Breast epithelium (tissue), 3 donors: Measurements from ENCODE around the gene AMIGO2.

ENCODE experiments used
- CTCF ChIP-seq, 3 donors: fragments of 450-650 bp; IDR thresholded peaks; one replicate each; pipeline ENCODE4 v1.5.1; 2016 to 2017; ENCODE audit warnings: antibody characterized with exemption in 3 of 3, mild to moderate bottlenecking in 3 of 3, moderate library complexity in 3 of 3
- POLR2AphosphoS5 ChIP-seq, 3 donors: sonication (generic); formaldehyde crosslinking; IDR thresholded peaks; one replicate each; pipeline ENCODE4 v1.6.1; 2017; ENCODE audit warnings: antibody characterized with exemption in 3 of 3

GRCh38 chr12:47082796-47083621, 3.2 kb upstream of the AMIGO2 start:
- TF ChIP-seq CTCF (IDR thresholded peaks at IDR 0.05), result no peak
- no peak for TF ChIP-seq POLR2AphosphoS5 (IDR thresholded peaks at IDR 0.05)
